Testis (tissue), 3 donors: ENCODE measurements around the gene SYN1. TPM values are rescaled to one million over a fixed set of nuclear protein-coding genes. Genes with fewer than 3 reads are reported as not detected.

Experiments
- DNase-seq: peaks from one replicate; pipeline ENCODE4 v3.0.0-alpha.2; 2019
- H3K27ac ChIP-seq, 2 donors: fragments of 200-600 bp; sonication (generic); one replicate each; pipeline ENCODE4 v1.5.1; 2019
- H3K27me3 ChIP-seq: fragments of 200-600 bp; sonication (generic); one replicate; pipeline ENCODE4 v1.5.1; 2019
- H3K36me3 ChIP-seq: fragments of 200-600 bp; sonication (generic); one replicate; pipeline ENCODE4 v1.5.1; 2017; ENCODE audit warnings: low read depth; ENCODE audit errors: missing control alignments
- H3K4me1 ChIP-seq: fragments of 200-600 bp; sonication (generic); one replicate; pipeline ENCODE4 v1.5.1; 2019
- H3K4me3 ChIP-seq, 2 donors: fragments of 200-600 bp; sonication (generic); one replicate each; pipeline ENCODE4 v1.5.1; 2017 to 2019
- H3K9me3 ChIP-seq: fragments of 200-600 bp; sonication (generic); one replicate; pipeline ENCODE4 v1.5.1; 2017
- CTCF ChIP-seq, 3 experiments: fragments of 450-650 bp in 2 of 3; fragments of 200-600 bp in 1 of 3; sonication (generic) in 1 of 3; IDR thresholded peaks; one replicate each; pipeline ENCODE4 v1.5.1; 2016 to 2019; ENCODE audit warnings: antibody characterized with exemption in 3 of 3, mild to moderate bottlenecking in 2 of 3, moderate library complexity in 1 of 3
- POLR2A ChIP-seq: fragments of 450-650 bp; IDR thresholded peaks from one replicate; pipeline ENCODE4 v1.6.1; 2017; ENCODE audit warnings: antibody characterized with exemption, mild to moderate bottlenecking, moderate library complexity
- WGBS, 2 donors: methylation state at CpG; one replicate each; pipeline ENCODE4 v1.1.5; 2018; 5-methylcytosine and 5-hydroxymethylcytosine counted together
- intact Hi-C: fragments of 100-400 bp; cut with DNase I; formaldehyde crosslinking; loops from one replicate; pipeline ENCODE4 v1.15.1; 2023; ENCODE audit warnings: low total_unique reads
- polyA plus RNA-seq: library from polyadenylated mRNA; stranded (reverse); fragments of 350-450 nt; fragmentation: Illumina TruSeq; extraction: RNeasy Lipid Tissue Mini Kit (QIAGEN cat#74804); gene quantifications from one replicate; pipeline ENCODE4 v1.2.3, GENCODE V29; 2014; ENCODE audit warnings: low read depth, low replicate concordance; ENCODE audit not compliant: insufficient read depth
- total RNA-seq, 2 donors: library from RNA; depleted of rRNA; stranded (reverse); fragments of >200 nt; gene quantifications; one replicate each; pipeline ENCODE4 v1.2.3, GENCODE V29; 2016

The SYN1 gene
- total and polyA plus RNA-seq, 3 donors from 2014 or later, result 2.8 to 3.5 (median 3.4) TPM

- no peak for DNase-seq
- intact Hi-C loops, result no loop called here
- no peaks in the 10 kb centered on the region for H3K9me3 ChIP-seq
- TF ChIP-seq POLR2A, result no peak
- no peak for TF ChIP-seq CTCF (IDR thresholded peaks at IDR 0.05)
- 67 to 68% methylated on average over 3 to 9 of the region's 9 CpGs for WGBS, 2 donors
- no peaks in the 10 kb centered on the region for H3K36me3 ChIP-seq
- no peak overlapping the region for H3K4me3 ChIP-seq
- H3K4me1 ChIP-seq, result no peaks in the 10 kb centered on the region
- no peaks in the 10 kb centered on the region for H3K27me3 ChIP-seq
- H3K27ac ChIP-seq, result no peak overlapping the region
These were observed 42.2 kb downstream of the SYN1 start for GRCh38 chrX:47577424-47577823.

GRCh38 chrX:47576021-47576898 is 43.4 kb downstream of the SYN1 start:
- 91 to 94% methylated on average over 4 to 16 of the region's 20 CpGs for WGBS, 2 donors
- intact Hi-C loops, result no loop called here

GRCh38 chrX:47574547-47575301 is 44.9 kb downstream of the SYN1 start:
- Histone ChIP-seq H3K27ac (peak overlapping the region; percentile 44 to 75), H3K9me3 (no peaks in the 10 kb centered on the region), H3K27me3 (no peaks in the 10 kb centered on the region), H3K4me3 (no peak overlapping the region), H3K36me3 (no peaks in the 10 kb centered on the region), H3K4me1 (no peaks in the 10 kb centered on the region)
- no peak for DNase-seq
- intact Hi-C loops, result no loop called here
- TF ChIP-seq POLR2A (no peak), CTCF (IDR thresholded peaks at IDR 0.05) (no peak)
- 40 to 46% methylated on average over 3 to 16 of the region's 27 CpGs for WGBS, 2 donors

More at GRCh38 chrX:47576021-47576898, 43.4 kb downstream of the SYN1 start:
- Histone ChIP-seq H3K27ac (no peak overlapping the region), H3K36me3 (no peaks in the 10 kb centered on the region), H3K27me3 (no peaks in the 10 kb centered on the region), H3K4me1 (no peaks in the 10 kb centered on the region), H3K9me3 (no peaks in the 10 kb centered on the region), H3K4me3 (no peak overlapping the region)
- no peak for DNase-seq
- TF ChIP-seq POLR2A (no peak), CTCF (IDR thresholded peaks at IDR 0.05) (no peak)

GRCh38 chrX:47574076-47574546 is 45.5 kb downstream of the SYN1 start:
- H3K4me3 ChIP-seq, result no peak overlapping the region
- no peaks in the 10 kb centered on the region for H3K4me1 ChIP-seq
- H3K36me3 ChIP-seq, result no peaks in the 10 kb centered on the region
- no peaks in the 10 kb centered on the region for H3K27me3 ChIP-seq
- no peak for TF ChIP-seq CTCF (IDR thresholded peaks at IDR 0.05)
- TF ChIP-seq POLR2A, result no peak
- H3K9me3 ChIP-seq, result no peaks in the 10 kb centered on the region
- no peak for DNase-seq
- intact Hi-C loops, result no loop called here
- WGBS, 2 donors, result no CpG with 5 or more reads among the region's 41 CpGs
- peak overlapping the region; percentile 44 to 75 for H3K27ac ChIP-seq
